ENCODE results near the gene NAA10.

NAA10 gene

DNA sequence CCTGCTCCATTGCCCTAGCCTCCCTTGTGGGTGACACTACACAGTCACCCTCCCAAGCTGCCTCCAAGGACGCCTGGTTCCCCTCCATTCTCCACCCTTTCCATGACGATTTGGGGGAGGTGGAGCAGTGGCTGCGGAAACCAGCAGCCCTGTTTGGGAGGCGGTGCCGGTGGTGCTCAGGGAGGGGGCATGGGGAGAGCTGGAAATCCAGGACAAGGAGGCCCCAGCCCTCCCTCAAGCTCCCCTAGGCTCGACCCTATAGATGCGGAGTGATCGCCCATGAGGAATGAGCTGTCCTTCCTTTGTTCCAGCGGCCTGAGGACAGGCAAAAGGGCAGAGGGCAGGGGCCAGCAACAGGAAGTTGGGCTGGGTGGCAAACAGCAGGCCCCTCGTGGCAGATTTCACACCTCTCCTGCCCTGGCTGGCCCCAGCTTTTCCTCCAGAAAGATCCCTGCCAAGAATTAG lies 13.2 kb upstream of the NAA10 start:
- no peak for DNase-seq

DNA sequence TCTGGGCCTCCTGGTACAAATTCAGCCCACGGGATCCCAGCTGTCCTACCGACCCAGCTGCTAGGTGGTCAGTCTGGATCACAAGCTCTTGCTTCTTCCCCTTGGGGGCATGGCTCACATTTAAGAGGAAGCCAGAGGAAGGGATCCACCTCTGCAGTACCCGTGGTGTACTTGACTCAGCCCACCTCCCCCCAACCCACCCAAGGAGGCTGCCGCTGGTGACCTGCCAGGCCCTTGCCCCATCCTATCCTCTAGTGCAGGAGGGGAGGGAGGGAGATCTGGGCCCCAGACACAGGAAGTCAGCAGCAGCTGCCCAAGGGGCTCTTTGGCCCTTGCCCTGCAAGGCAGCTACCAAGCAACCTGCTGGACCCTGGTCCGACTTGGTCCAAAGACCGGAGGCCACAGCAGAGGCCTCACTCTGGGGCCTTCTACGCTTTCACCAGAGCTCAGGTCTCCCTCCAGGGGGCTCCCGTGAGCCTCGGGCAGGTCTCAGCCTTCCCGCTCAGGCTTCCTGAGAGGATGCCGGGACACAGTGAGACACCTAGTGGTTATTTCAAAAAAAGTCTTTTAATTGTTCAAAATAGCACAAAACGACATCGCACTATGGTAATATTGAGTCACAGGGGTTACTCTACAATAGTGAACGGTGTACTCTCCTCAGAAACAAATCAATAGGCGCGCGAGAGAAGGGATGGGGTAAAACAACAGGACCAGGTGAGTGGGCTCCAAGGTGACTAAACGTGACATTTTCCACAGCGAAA lies 12.4 kb upstream of the NAA10 start:
- DNase-seq, result peak; percentile 53

DNA sequence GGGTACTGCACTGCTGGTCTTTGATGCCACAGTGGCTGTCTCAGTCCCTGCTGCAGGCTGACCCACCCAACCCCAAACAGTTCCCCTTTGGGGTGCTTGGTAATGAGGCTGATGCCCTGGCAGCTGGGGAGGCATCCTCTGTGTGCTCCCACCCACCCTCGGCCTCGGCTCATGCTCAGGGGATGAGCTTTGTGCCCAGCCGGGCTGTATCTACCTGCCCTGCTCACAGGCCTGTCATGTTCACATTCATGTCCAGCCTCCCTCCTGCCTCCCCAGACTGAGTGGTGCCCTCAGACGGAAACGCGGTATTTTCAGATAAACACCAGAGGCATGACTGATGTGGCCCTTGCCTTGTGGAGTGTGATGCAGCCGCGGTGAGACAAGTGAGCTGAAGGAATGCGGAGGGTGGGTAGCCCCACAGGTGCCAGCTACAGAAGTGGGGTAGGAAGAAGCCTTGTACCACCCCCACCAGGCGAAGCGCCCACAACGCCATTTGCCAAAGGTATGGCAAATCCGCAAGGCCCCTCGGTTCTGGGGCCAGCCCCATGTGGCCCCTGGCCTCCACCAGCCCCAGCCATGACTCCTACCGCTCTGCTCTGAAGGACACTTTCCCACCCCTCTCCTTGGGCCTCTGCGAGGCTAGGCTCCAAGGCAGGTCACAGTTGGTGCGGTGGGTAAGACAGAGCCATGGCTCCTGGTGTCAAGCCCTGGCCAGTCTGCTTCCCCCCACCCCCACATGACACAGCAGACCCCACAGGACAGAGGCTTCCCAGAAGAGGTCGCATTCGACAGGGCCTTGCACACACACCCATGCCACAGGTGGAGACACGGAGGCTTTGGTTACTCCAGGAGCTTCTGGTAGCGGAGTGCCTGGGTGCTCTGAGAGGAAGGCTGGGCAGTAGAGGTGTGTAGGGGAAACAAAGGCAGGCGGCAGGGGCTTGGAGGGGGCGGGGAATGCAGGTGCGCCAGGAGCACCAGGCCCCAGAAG lies 11.4 kb upstream of the NAA10 start:
- no peak for DNase-seq

DNA sequence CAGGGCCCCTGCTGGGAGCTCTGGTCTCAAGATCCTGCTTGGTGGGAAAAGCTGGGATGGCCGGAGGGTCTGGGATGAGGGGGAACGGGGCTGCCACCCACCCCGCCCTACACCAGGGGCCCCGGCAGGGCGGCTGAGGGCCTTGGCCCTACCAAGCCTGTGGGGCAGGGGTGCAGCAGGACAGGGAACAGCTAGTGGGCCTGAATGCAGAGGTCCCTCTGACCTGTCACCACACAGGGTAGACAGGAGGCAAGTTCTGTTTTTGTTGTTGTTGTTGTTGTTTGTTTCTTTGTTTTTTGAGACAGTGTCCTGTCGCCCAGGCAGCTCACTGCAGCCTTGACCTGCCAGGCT lies 9.9 kb upstream of the NAA10 start:
- no peak for DNase-seq

DNA sequence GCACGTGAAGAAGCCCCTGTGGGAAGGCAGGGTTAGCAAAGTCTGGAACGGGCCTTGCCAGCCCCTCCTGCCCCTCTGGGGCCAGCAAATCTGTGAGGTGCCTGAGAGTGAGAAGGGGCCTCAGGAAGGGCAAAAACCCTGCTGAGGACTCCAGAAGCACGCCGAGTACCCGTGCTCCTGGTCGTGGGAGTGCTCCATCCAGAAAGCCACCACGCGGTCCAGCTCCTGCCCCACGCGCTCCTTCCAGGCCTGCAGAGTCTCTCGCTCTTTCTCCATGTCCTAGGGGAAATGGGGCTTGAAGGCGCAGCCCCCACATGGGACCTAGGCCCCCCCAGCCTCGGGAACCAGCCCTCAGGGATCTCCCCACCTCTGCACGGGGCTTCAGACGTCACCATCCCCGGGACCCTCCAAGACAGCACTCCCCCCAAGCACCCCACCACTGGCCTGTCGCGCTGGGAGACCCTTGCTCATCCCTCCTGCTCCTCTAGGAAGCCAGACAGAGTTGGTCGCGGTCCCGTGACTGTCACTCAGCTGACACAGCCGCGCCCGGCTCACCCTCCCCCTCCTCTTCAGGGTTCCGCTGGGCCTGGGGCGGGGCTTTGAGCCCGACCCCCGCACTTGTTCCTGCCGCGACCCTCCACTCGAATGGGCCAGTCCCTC lies 9.4 kb upstream of the NAA10 start, which contains the start of gene RENBP:
RENBP (minus strand) TSS at position 504 of the 660 bp plus-strand sequence; CDS start at position 471, 33 bp downstream.
- no peak for DNase-seq

DNA sequence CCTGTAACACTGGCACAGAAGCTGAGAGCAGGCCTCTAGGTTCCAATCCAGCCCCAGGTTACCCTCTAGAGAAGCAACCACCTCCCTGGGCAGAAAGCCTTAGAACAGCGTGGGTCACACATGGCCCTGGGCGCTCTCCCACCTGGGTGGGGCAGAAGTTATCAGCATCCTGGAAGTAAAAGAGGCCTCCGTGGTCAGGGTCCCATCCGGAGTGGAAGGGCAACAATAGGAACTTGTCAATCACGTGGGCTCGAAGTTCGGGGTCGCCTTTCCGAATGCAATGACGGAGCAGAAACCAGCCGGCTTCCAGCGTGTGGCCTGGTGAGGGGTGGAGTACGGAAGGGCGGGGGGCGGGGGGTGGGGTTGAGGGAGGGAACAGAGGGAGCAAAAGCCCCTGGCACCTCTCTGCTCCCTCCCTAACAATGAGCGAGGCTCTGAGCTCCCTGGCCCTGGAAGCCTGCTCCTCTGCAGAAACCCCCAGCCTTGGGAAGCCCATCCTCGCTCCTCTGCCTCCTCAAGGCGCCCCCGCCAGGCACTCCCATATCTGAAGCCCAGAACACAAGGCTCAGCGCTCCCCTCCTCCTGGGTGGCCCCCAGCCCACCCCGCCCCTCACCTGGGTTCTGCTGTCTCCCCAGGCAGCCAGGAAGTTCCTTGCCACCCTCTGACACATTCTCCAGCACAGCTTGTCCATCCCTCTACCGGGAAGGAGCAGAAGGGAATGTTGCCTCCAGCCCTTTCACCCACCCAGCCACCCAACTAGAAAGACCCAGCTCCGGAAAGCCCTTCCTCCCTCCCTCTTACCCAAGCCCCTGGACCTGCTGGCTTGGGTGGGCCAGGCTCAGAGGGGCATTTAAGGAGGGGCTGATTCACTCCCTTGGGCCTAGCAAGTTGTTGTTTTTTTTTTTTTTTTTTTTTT lies 6.8 kb upstream of the NAA10 start:
- DNase-seq, result no peak

DNA sequence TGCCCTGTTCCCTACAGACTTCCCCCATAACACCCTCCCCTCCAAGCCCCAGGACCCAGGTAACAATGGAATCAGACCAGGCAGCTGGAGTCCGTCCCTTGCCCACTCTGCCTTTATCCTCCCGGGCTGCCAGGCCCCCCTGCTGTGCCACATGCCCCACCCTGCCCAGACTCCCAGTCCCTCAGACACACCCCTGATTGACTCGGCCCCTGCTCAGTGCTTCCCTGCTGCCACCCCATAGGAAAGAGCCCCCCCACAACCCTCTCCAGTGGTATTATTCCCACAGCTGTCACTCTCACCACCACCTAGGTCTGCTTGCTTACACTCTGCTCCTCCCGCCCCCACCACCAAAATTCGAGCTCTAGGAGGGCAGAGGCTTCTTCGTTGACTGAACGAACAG lies 4.7 kb upstream of the NAA10 start:
- no peak for DNase-seq

DNA sequence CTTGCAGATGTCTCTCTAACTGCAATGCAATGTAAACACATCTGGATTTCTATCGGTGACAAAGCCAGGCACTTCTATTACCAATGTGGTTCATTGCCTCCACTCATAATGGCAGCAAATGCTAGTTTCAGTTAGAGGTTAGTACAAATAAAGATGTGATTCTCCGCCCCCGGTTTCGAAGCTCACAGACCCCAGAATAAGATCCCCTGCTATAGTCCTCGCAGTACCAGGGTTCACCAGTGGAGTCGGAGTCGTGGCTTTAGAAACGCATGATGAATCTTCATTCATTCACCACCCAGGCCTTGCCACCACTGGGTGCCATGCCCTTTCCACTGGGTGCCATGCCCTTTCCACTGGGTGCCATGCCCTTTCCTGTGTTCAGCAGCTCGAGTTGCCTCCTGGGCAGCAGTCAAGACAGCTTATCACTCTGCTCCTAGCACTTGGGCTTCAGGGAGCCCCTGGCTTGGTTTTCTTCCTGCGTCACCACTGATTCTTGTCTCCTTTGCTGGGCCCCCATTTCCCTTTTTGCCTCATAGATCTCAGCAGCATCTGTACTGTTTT lies 3.5 kb upstream of the NAA10 start:
- no peak for DNase-seq

DNA sequence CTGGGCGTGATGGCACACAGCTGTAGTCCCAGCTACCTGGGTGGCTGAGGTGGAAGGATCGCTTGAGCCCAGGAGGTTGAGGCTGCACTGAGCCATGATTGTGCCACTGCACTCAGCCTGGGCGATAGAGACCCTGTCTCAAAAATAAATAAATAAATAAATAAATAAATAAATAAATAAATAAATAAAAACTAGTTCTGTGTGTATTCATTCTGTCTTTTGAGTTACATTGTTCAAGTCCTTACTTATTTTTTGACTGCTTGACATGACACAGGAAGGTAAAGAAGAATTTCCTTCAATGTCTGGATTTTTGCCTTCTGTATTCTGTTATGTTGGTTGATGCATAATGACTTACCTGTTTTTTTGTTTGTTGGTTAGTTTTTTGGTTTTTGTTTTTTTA lies 2.2 kb upstream of the NAA10 start:
- no peak for DNase-seq

DNA sequence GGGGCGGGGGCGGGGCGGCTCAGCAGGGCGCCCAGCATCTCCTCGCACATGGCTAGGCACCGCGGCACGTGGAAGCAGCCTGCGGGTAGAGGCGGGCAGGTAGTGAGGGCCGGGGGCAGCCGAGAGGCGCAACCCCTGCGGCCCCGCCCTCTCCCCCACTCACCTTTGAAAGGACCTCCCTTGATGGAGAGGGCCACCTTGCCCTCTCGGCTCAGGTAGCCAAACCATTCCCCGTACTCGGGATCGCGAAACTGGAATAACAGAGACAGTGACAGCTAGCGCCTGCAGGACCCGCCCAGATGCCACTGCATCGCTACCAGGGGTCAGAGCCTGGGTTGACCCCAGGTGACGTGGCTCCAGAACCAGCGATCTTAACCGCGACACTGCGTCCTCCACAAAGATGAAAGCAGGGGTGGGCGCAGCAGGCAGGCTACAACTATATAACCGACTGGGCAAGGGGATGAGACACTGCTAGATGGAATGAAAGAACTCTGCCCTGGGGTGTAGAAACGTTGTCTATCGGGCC lies 552 bp upstream of the NAA10 start:
- DNase-seq, result no peak

DNA sequence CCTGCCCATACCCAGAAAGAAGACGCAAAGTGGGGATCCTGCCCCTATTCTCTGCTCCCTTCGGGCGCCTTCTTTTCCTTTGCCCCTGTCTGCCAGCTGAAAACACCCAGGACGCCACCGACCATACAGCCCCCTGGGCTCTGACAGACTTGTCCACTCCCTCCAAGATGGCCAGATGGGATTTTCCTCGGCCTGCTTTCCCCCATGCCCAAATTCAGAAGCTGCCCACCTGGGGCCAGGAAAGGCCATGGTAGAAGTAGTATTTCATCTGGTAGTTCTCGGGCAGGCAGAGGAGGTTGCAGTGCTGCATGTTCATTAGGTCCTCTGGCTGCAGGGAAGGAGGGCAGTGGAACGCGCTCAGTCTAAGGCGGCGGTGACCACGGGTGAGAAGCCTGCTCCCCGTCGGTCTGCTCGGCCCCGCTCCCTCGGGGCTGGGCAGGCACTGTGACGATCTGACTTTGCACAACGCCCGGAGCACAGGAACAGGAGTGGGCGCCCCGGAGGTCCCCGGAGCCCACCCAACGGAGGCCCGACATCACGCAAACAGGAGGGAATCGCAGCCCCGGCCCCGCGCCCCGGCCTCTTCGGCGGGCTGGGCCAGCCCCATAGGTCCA lies 582 bp downstream of the NAA10 start:
- no peak for DNase-seq

DNA sequence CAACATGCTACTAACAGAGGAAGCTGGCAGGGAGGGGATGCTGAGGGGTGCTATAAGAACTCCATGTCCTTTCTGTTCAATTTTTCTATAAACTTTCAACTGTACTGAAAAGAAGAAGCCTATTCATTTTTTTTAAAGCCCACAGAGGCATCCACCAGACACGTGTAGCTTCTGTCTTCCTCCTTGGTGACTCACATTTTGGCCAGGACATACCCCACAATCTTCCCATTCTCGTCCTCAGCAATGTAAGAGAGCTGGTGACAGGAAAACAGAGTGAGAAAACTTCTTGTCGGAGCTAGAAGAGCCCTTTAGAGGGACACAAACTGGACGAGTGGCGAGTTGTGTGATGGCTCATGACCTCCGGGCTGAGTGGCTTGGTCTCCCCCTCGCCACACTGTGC lies 1.1 kb downstream of the NAA10 start:
- DNase-seq, result no peak

DNA sequence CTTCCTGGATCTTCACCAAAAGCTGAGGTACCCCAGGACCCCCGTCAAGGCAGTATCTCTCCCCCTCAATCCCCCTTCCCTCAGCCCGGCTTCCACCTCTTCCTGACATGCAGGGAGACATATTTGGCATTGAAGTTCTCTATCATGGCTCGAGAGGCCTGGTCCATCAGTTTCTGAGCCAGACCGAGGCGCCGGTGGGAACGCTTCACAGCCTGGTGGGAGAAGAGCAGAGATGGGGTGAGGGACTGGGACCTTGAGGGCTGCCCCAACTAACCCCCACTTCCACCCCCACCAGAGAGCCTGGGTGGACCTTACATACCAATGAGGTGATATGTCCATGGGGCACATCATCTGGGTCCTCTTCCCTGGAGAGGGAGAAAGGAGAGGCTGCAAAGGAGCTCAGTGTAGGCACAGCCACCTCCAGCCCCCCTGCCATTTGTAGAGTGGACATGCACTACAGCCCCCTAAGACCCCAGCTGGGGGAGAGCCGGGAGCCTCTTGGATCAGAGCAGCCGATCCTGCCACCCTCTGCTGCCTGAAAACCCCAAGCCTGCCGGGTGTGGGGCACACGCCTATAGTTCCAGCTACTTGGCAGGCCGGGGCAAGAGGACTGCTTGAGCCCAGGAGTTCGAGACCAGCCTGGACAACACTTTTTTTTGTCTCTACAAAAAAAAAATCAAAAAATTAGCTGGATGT lies 2.5 kb downstream of the NAA10 start:
- no peak for DNase-seq

DNA sequence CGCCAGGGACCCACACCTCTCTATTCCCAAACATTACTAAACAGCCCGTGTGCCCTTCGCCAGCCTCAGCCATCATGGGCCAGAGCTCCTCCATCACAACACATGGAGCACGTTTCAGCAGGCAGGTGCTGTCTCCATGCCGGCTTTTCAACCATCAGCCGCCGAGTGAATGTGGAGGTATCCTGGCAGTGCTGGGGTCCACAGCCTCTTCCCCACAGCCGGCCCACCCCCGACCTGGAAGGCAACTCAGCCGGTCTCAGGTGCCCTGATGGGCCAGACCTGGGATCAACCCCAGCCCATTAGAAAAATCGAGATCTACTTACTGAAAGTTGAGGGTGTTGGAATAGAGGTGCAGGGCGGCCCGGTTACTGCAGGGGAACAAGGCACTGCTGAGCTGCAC lies 3.1 kb downstream of the NAA10 start:
- no peak for DNase-seq

DNA sequence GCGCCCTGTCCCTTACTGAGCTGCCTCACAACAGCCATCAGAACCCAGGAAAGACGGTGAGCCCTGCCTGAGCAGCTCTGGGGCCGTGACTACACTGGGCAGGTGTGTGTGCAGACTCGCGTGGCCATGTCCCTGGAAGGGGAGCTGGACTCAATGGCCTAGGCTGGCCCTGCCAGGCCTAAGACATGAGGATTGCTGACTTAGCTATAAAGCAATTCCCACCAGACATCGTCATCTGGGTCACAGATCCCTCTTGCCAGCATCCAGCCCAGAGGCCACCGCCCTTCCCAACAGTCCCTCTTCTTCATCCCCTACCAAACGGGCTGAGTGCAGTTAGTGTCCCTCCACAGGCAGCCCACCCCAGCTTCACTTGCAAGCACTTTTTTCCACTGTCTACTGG lies 3.7 kb downstream of the NAA10 start:
- no peak for DNase-seq

DNA sequence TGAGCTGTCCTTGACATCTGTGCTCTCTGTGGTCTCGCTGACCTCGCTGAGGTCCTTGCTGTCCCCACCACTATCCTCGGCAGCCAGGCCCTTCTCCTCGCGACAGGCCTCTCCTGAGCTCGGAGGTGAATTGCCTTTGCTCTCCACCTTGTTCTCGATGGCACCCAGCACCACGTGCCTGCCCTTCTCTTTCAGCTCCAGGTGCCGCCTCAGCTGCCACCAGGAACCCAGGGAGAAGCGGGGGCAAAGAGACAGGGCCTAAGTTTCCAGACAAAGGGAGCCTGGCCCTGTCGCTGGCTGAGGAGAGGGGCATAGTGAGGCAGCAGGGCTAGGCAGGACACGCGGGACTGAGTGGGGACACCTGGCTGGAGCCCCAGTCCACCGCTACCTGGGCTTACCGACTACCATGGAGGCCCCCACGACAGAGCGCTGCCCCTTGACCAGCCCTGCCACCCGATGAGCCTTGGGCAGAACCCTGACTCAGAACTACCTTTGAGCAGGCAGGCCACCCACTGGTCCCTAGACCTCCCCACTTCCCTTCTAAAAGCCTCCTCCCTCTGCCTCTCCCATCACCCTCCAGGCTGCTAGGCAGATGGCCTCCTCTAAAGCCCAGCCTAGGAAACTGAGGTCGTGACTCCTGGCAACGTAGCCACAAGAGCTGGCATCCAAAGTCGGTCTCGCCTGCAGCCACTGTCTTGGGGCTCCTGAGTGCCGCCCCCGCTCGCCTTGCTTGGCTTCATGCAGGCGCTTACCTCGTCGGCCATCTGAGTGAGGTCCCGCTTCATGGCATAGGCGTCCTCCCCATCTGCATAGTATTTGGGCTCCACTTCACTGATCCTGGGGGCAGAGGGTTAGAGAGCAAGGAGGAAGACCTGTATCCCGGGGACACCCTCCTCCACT lies 4.6 kb downstream of the NAA10 start:
- no peak for DNase-seq

DNA sequence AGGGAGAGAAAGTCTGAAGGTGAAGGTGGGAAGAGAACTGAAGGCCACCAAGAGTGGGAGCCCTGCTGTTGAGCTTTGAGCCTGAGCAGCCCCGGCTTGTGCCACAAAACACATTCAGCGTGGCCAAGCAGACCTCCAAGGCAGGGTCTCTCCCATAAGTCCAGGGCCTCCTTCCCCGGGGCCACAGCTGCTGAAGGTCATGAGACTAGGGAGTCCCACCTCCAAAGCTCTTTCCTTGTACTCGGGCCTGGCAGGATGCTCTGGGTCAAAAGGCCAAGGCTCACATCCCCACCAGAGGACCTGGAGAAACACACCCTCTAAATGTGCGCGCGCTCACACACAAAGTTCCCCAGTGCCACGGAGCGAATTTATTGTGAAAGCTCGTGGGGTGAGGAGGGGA lies 5.3 kb downstream of the NAA10 start:
- no peak for DNase-seq

DNA sequence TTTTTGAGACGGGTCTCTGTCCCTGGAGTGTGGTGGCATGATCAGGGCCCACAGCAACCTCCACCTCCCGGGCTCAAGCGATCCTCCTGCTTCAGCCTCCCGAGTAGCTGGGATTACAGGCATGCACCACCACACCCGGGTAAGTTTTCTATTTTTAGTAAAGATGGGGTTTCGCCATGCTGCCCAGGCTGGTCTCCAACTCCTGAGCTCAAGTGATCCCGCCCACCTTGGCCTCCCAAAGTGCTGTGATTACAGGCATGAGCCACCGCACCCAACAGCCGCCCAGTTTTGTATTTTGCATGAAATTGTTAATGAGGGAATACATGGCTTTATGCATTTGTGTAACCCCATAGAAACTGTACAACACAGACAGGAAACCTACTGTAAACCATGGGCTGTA lies 6.0 kb downstream of the NAA10 start:
- DNase-seq, result no peak

Data from T1000 (cell line).